Measurements from ENCODE around the gene ATRN.
"Not testable (repeated sequence)": the region's sequence is repeated elsewhere in the genome, so short reads cannot be mapped to it uniquely, and the experiment has no call there.

Gene ATRN

GRCh38 chr20:3470627-3471396 is at the start of gene ATRN:
Gene ATRN, plus strand, starts transcription at chr20:3471018. Its CDS starts 90 bp downstream, at chr20:3471108.
- DNase-seq: peak; percentile 93

- no peak for DNase-seq
Observed at GRCh38 chr20:3421985-3422384, 48.8 kb upstream of the ATRN start.

- no peak for DNase-seq
Observed at GRCh38 chr20:3423126-3423525, 47.7 kb upstream of the ATRN start.

GRCh38 chr20:3426766-3427165 is 44.1 kb upstream of the ATRN start:
- DNase-seq: not testable (repeated sequence)

- no peak for DNase-seq
Observed at GRCh38 chr20:3430376-3431069, 40.3 kb upstream of the ATRN start.

- DNase-seq: no peak
Observed at GRCh38 chr20:3431109-3431508, 39.7 kb upstream of the ATRN start.

GRCh38 chr20:3432844-3433243 is 38.0 kb upstream of the ATRN start:
- no peak for DNase-seq

GRCh38 chr20:3433744-3434143 is 37.1 kb upstream of the ATRN start:
- DNase-seq: no peak

GRCh38 chr20:3434232-3434631 is 36.6 kb upstream of the ATRN start:
- no peak for DNase-seq

- DNase-seq: no peak
Observed at GRCh38 chr20:3436864-3437574, 33.8 kb upstream of the ATRN start.

- DNase-seq: no peak
Observed at GRCh38 chr20:3446779-3447178, 24.0 kb upstream of the ATRN start.

GRCh38 chr20:3447321-3447720 is 23.5 kb upstream of the ATRN start:
- DNase-seq: no peak

- DNase-seq: no peak
Observed at GRCh38 chr20:3449319-3449718, 21.5 kb upstream of the ATRN start.

GRCh38 chr20:3452136-3452535 is 18.7 kb upstream of the ATRN start:
- DNase-seq: no peak

GRCh38 chr20:3452690-3453089 is 18.1 kb upstream of the ATRN start:
- no peak for DNase-seq

- DNase-seq: no peak
Observed at GRCh38 chr20:3454831-3455230, 16.0 kb upstream of the ATRN start.

GRCh38 chr20:3456648-3457047 is 14.2 kb upstream of the ATRN start:
- no peak for DNase-seq

- no peak for DNase-seq
Observed at GRCh38 chr20:3459881-3460307, 10.9 kb upstream of the ATRN start.

- no peak for DNase-seq
Observed at GRCh38 chr20:3461211-3461771, 9.5 kb upstream of the ATRN start.

- no peak for DNase-seq
Observed at GRCh38 chr20:3461911-3462677, 8.7 kb upstream of the ATRN start.

- no peak for DNase-seq
Observed at GRCh38 chr20:3464166-3464565, 6.7 kb upstream of the ATRN start.

GRCh38 chr20:3465301-3465700 is 5.5 kb upstream of the ATRN start:
- no peak for DNase-seq

- DNase-seq: peak; percentile 3
Observed at GRCh38 chr20:3470208-3470626, 601 bp upstream of the ATRN start.

All from CD4-positive, alpha-beta T cell treated with Interleukin-17A for 4 hours (primary cell).